Loucy (cell line): ENCODE data around the gene IGF1R.

Experiments used
- H2AFZ ChIP-seq: fragments of 200-600 bp; sonication (generic); 2 replicates; pipeline ENCODE4 v1.6.0; 2016; ENCODE audit warnings: antibody characterized with exemption, mild to moderate bottlenecking, low read length, moderate library complexity
- H3F3A ChIP-seq: fragments of 200-600 bp; 2 replicates; pipeline ENCODE4 v1.6.0; 2016; ENCODE audit warnings: antibody characterized with exemption, low read depth, mild to moderate bottlenecking
- H3K27me3 ChIP-seq: fragments of 200-600 bp; sonication (generic); 2 replicates; pipeline ENCODE4 v1.6.1; 2014; ENCODE audit warnings: low read length, mild to moderate bottlenecking; ENCODE audit not compliant: insufficient read depth, poor library complexity, severe bottlenecking
- H3K36me3 ChIP-seq: fragments of 200-600 bp; sonication (generic); 2 replicates; pipeline ENCODE4 v1.6.1; 2016; ENCODE audit warnings: low read length; ENCODE audit not compliant: insufficient read depth
- H3K4me1 ChIP-seq: fragments of 200-600 bp; sonication (generic); 2 replicates; pipeline ENCODE4 v1.5.1; 2014; ENCODE audit warnings: low read length, mild to moderate bottlenecking; ENCODE audit not compliant: insufficient read depth, poor library complexity, severe bottlenecking
- H3K4me2 ChIP-seq: fragments of 200-600 bp; sonication (generic); 2 replicates; pipeline ENCODE4 v1.6.0; 2014; ENCODE audit warnings: antibody characterized with exemption, low read length, low read depth, mild to moderate bottlenecking; ENCODE audit not compliant: poor library complexity, severe bottlenecking
- H3K4me3 ChIP-seq: fragments of 200-600 bp; sonication (generic); 2 replicates; pipeline ENCODE4 v1.5.1; 2014; ENCODE audit warnings: low read length, mild to moderate bottlenecking, mixed read lengths; ENCODE audit not compliant: poor library complexity, severe bottlenecking
- H3K79me2 ChIP-seq: fragments of 200-600 bp; sonication (generic); 2 replicates; pipeline ENCODE4 v1.6.1; 2014; ENCODE audit warnings: low read length; ENCODE audit not compliant: insufficient read depth
- H3K9ac ChIP-seq: fragments of 200-600 bp; sonication (generic); 2 replicates; pipeline ENCODE4 v1.6.0; 2014; ENCODE audit warnings: mild to moderate bottlenecking, low read depth, low read length, moderate library complexity; ENCODE audit not compliant: poor library complexity, severe bottlenecking
- H3K9me2 ChIP-seq: fragments of 200-600 bp; sonication (generic); replicated peaks from 2 replicates; pipeline ENCODE4 v1.6.1; 2016; ENCODE audit warnings: low read depth, low read length, mixed read lengths
- H3K9me3 ChIP-seq: fragments of 200-600 bp; sonication (generic); 2 replicates; pipeline ENCODE4 v1.6.1; 2014; ENCODE audit warnings: mild to moderate bottlenecking, antibody characterized with exemption, low read length, low read depth; ENCODE audit not compliant: insufficient read depth
- H4K20me1 ChIP-seq: fragments of 200-600 bp; sonication (generic); 2 replicates; pipeline ENCODE4 v1.6.0; 2014; ENCODE audit warnings: antibody characterized with exemption, low read length, mild to moderate bottlenecking; ENCODE audit not compliant: insufficient read depth, poor library complexity, severe bottlenecking
- EZH2phosphoT487 ChIP-seq: fragments of 200-600 bp; IDR thresholded peaks from 2 replicates; pipeline ENCODE4 v1.6.1; 2018; ENCODE audit warnings: antibody characterized with exemption, mild to moderate bottlenecking, moderate library complexity, borderline replicate concordance
- TF ChIP-seq, protein P1 (sequence below): fragments of 200-600 bp; sonication (generic); conservative IDR thresholded peaks from 2 replicates; pipeline ENCODE4 v1.5.1; 2014; ENCODE audit warnings: mild to moderate bottlenecking, antibody characterized with exemption, low read length

Gene IGF1R

DNA sequence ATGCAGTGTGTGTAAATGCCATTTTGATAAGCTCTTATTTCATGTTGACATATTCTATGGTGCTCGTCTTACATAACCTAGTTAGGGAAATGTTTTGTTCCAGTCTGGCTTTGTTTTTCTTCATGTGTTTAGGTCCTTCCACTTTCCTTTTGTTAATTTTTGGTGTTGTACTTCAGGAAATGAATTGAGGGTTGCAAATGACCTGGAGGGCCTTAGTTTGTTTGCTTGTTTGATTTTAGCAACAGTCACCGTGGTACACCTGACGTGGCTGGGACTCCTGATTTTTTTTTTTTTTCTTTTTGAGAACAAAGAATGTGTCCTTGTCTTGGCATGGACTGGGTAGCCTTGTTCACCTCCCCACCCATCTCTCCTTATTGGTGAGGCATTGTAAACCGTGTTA lies 114.8 kb downstream of the IGF1R start:
- Histone ChIP-seq H3K4me3 (no peak overlapping the region), H4K20me1 (no peaks in the 10 kb centered on the region), H3K36me3 (no peaks in the 10 kb centered on the region), H2AFZ (no peak overlapping the region), H3F3A (no peaks in the 10 kb centered on the region), H3K4me2 (no peak overlapping the region), H3K4me1 (peaks cover 3% of the 10 kb centered on the region), H3K79me2 (peaks cover 86% of the 10 kb centered on the region), H3K9me2 (no peaks in the 10 kb centered on the region), H3K27me3 (no peaks in the 10 kb centered on the region), H3K9ac (no peak overlapping the region), H3K9me3 (no peaks in the 10 kb centered on the region)
- TF ChIP-seq EZH2phosphoT487: no peak
- TF ChIP-seq, protein P1, sequence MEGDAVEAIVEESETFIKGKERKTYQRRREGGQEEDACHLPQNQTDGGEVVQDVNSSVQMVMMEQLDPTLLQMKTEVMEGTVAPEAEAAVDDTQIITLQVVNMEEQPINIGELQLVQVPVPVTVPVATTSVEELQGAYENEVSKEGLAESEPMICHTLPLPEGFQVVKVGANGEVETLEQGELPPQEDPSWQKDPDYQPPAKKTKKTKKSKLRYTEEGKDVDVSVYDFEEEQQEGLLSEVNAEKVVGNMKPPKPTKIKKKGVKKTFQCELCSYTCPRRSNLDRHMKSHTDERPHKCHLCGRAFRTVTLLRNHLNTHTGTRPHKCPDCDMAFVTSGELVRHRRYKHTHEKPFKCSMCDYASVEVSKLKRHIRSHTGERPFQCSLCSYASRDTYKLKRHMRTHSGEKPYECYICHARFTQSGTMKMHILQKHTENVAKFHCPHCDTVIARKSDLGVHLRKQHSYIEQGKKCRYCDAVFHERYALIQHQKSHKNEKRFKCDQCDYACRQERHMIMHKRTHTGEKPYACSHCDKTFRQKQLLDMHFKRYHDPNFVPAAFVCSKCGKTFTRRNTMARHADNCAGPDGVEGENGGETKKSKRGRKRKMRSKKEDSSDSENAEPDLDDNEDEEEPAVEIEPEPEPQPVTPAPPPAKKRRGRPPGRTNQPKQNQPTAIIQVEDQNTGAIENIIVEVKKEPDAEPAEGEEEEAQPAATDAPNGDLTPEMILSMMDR: no peak

DNA sequence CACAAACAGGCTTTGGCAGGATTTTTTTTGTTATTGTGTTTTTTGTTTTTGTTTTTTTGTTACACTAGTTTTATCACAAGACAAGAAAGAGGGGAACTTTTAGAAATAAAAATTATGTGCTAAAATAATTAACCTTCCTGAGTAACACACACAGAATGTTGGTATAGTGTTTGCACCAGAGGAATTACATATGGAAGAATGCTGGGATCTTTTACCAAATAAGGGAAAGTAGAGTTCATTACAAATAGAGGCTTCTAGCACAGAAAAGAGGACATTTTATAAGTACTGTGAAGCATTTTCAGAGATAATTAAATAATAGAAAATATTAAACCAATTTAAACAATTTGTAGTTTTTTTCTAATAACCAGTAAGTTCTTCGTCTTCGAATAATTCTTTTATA lies 116.0 kb downstream of the IGF1R start:
- Histone ChIP-seq H3K79me2 (peaks cover 81% of the 10 kb centered on the region), H3K4me3 (no peak overlapping the region), H2AFZ (no peak overlapping the region), H3K9me2 (no peaks in the 10 kb centered on the region), H3F3A (no peaks in the 10 kb centered on the region), H3K4me2 (no peak overlapping the region), H3K4me1 (peaks cover 8% of the 10 kb centered on the region), H3K36me3 (no peaks in the 10 kb centered on the region), H3K27me3 (no peaks in the 10 kb centered on the region), H3K9ac (no peak overlapping the region), H3K9me3 (no peaks in the 10 kb centered on the region), H4K20me1 (peaks cover under 1% of the 10 kb centered on the region)
- TF ChIP-seq, protein P1: no peak
- no peak for TF ChIP-seq EZH2phosphoT487

DNA sequence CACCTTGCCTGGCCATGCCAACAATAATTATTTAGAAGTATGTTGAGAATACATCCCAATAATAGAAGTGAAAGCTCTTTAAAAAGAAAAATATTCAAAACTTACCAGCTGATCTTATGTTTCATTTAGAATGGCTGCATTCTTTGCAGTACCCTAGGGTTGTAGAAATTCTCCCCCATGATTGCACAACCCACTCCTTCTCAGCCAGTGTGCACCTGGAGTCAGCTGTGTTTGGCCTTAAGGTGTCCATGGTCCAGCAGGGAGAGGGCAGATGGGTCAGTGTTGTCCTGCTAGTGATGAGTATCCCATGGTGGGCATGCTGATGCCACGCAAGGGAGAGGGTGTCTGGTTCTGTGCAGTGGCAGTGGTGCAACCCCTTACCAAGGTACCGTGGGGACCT lies 117.3 kb downstream of the IGF1R start:
- Histone ChIP-seq H3K4me3 (no peak overlapping the region), H3F3A (no peaks in the 10 kb centered on the region), H3K79me2 (peaks cover 81% of the 10 kb centered on the region), H4K20me1 (peaks cover 5% of the 10 kb centered on the region), H2AFZ (no peak overlapping the region), H3K4me1 (peaks cover 15% of the 10 kb centered on the region), H3K27me3 (no peaks in the 10 kb centered on the region), H3K4me2 (no peak overlapping the region), H3K36me3 (no peaks in the 10 kb centered on the region), H3K9ac (no peak overlapping the region), H3K9me2 (no peaks in the 10 kb centered on the region), H3K9me3 (no peaks in the 10 kb centered on the region)
- TF ChIP-seq EZH2phosphoT487: no peak
- TF ChIP-seq, protein P1: no peak
